Prostate gland (tissue), 2 donors: Measurements from ENCODE around the gene KXD1.

Experiments
- CTCF ChIP-seq, 4 experiments: fragments of 200-600 bp in 2 of 4; fragments of 450-650 bp in 2 of 4; sonication (generic) in 2 of 4; IDR thresholded peaks; 1 replicate in 3 of 4; 2 replicates in 1 of 4; pipeline ENCODE4 v1.5.1; 2016 to 2019; ENCODE audit warnings: antibody characterized with exemption in 4 of 4, mild to moderate bottlenecking in 2 of 4, moderate library complexity in 2 of 4
- POLR2AphosphoS5 ChIP-seq: sonication (generic); formaldehyde crosslinking; IDR thresholded peaks from one replicate; pipeline ENCODE4 v1.6.1; 2017; ENCODE audit warnings: antibody characterized with exemption

- TF ChIP-seq CTCF (IDR thresholded peaks at IDR 0.05) (peak in 1 of 4 experiments; percentile 5), POLR2AphosphoS5 (no peak)
These were observed 49.8 kb downstream of the KXD1 start for GRCh38 chr19:18607226-18608101.
